Regular cardiac myocyte (primary cell): Measurements from ENCODE around the gene ESPN. TPM values are rescaled to one million over a fixed set of nuclear protein-coding genes. Genes with fewer than 3 reads are reported as not detected.

Experiments
- total RNA-seq: library from RNA; depleted of rRNA; stranded (reverse); fragments of >200 nt; gene quantifications from 2 replicates; pipeline ENCODE4 v1.2.3, GENCODE V29; 2014

ESPN gene
- under 0.01 and 0.19 TPM in 2 replicates for total RNA-seq

GRCh38 chr1:6424619-6425593 lies at the start of gene ESPN:
Gene ESPN, plus strand, starts transcription at chr1:6424776. Its CDS starts 180 bp downstream, at chr1:6424956.

DNA sequence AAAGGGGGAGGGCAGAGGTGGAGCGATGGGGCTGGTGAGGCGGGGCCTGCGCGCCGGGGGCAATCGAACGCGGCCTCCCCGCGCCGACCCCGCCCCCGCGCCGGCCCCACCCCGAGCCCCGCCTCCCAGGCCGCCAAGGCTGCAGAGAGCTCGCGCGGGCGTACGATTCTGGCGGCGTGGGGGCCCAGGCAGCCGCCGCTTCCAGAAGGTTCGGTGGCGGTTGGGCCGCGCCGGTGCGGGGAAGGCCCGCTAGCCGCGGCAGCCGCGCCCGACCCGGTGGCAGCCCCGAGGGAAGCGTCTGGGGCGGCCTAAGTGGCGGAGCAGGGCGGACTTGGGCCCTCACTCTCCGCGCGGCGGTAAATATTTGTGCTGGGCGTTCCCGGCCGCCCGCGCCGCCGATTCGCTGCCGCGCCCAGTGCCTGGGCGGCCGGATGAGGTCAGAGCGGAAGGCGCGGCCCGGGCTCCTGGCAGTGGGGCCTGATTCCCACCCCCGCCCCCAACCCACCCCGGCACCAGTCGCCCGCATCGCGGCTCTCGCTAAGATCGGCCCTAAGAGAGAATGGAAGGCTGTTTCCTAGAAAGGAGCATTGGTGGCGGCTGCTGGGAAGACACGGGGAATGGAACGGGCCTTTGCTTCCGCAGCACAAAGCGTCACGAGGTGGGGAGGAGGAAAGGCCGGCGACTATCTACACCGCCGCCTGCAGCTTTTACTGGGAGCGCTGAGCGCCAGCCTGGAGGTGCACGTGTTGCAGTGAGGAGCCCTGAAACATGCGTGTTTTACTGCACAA lies 31.0 kb upstream of the ESPN start, which contains the start of gene ACOT7:
TSS of gene ACOT7 (minus strand) at position 368 of the 788 bp plus-strand sequence. CDS start 368 bp downstream, outside the sequence.

DNA sequence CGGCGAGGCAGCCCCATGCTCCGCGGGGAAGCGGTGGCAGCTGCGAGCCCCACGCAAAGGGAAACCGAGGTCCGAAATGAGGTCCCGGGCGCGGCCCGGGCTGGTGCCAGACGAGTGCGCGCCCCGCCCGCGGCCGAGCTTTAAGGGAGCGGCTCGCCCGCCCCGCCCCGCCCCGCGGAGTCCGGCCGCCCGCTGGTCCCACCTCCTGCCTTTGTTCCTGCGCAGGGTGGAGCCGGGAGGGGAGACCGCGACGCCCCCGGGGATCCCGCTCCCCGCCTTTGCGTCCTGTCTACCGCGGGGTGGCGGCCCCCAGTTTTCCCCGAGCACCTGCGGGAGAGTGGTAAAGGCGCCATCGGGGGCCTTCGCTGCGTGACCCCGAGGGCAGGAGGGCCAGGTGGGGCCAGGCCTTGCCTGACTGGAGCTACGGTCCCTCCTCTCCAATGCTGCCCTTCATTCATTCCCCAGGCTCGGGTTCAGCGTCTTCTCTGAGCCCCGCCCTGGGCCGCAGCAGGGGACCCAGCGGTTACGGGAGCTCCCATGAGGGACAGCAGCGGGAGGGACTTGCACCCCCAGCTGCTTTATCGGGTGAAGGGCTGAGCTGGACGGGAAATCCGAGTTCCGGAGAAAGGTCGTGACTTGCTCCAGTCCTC lies 4.6 kb upstream of the ESPN start, which contains the start of gene HES2:
TSS of gene HES2 (minus strand) at position 116 of the 650 bp plus-strand sequence. CDS start at position 17, 99 bp downstream.

DNA sequence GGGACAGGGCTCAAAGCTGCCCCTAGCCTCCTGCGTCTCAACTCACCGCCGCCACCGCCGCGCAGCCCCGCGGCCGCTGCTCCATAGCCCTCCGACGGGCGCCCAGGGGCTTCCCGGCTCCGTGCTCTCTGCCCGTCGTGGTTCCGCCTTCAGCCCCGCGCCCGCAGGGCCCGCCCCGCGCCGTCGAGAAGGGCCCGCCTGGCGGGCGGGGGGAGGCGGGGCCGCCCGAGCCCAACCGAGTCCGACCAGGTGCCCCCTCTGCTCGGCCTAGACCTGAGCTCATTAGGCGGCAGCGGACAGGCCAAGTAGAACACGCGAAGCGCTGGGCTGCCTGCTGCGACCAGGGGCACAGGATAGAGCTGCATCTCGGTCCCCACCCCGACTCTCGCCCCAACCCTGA lies 41.4 kb downstream of the ESPN start, which contains the start of gene TNFRSF25:
TSS of gene TNFRSF25 (minus strand) at position 151 of the 400 bp plus-strand sequence. CDS start at position 85, 66 bp downstream.

GRCh38 chr1:6491480-6491962 lies 66.9 kb downstream of the ESPN start, which contains the start of gene PLEKHG5:
Gene PLEKHG5, minus strand, starts transcription at chr1:6491667. Its CDS starts 14,096 bp downstream, at chr1:6477571.

Other genes starting within 250 kb of the ESPN start
- under 0.01 TPM in 2 replicates for gene CHD5, start 244.5 kb upstream of the ESPN start, total RNA-seq
- 117 and 153 TPM in 2 replicates for gene RPL22, start 225.2 kb upstream of the ESPN start, total RNA-seq
- gene RNF207, start 218.7 kb upstream of the ESPN start, total RNA-seq, result 13.0 and 22.6 TPM in 2 replicates
- gene ICMT, start 188.8 kb upstream of the ESPN start, total RNA-seq, result 112 TPM in 2 replicates
- not detected in 2 replicates for gene HES3, start 180.6 kb upstream of the ESPN start, total RNA-seq
- gene GPR153, start 163.7 kb upstream of the ESPN start, total RNA-seq, result 2.1 and 2.8 TPM in 2 replicates
- gene ACOT7, start 31.0 kb upstream of the ESPN start, total RNA-seq, result 14.4 and 47.0 TPM in 2 replicates
- 0.77 and 0.85 TPM in 2 replicates for gene HES2, start 4.9 kb upstream of the ESPN start, total RNA-seq
- 5.0 and 6.8 TPM in 2 replicates for gene TNFRSF25, start 41.4 kb downstream of the ESPN start, total RNA-seq
- gene PLEKHG5, start 66.9 kb downstream of the ESPN start, total RNA-seq, result 16.9 and 23.0 TPM in 2 replicates
- gene NOL9, start 129.7 kb downstream of the ESPN start, total RNA-seq, result 16.9 and 30.1 TPM in 2 replicates
- not detected in 2 replicates for gene TAS1R1, start 130.5 kb downstream of the ESPN start, total RNA-seq
- gene ZBTB48, start 155.2 kb downstream of the ESPN start, total RNA-seq, result 15.5 and 15.9 TPM in 2 replicates
- gene KLHL21, start 178.1 kb downstream of the ESPN start, total RNA-seq, result 57.2 and 76.5 TPM in 2 replicates
- gene PHF13, start 189.0 kb downstream of the ESPN start, total RNA-seq, result 6.9 and 9.3 TPM in 2 replicates
- gene THAP3, start 200.1 kb downstream of the ESPN start, total RNA-seq, result 22.4 and 24.0 TPM in 2 replicates